Measurements from ENCODE around the gene ELOA.
"Not testable (repeated sequence)": the region's sequence is repeated elsewhere in the genome, so short reads cannot be mapped to it uniquely, and the experiment has no call there.

ELOA gene

GRCh38 chr1:23800400-23801337 is 57.4 kb downstream of the ELOA start, which contains the start of gene GALE:
Gene GALE (minus strand): TSS chr1:23800754. CDS start chr1:23799007, 1,747 bp downstream.
- peak; percentile 75 to 98 (median 94) for DNase-seq

- peak in 1 of 51 donors; percentile 29 for DNase-seq
These were observed 58.1 kb downstream of the ELOA start for GRCh38 chr1:23801338-23801748.

- no peak for DNase-seq
These were observed 58.6 kb downstream of the ELOA start for GRCh38 chr1:23801876-23802275.

GRCh38 chr1:23802809-23803342 is 59.6 kb downstream of the ELOA start:
- DNase-seq = not testable (repeated sequence)

GRCh38 chr1:23803674-23804073 is 60.4 kb downstream of the ELOA start:
- no peak for DNase-seq

- no peak for DNase-seq
These were observed 61.0 kb downstream of the ELOA start for GRCh38 chr1:23804183-23804835.

GRCh38 chr1:23805025-23805424 is 61.8 kb downstream of the ELOA start:
- DNase-seq = no peak

GRCh38 chr1:23806280-23806679 is 63.0 kb downstream of the ELOA start:
- no peak for DNase-seq

- DNase-seq = no peak
These were observed 64.2 kb downstream of the ELOA start for GRCh38 chr1:23807453-23807852.

- peak in 23 of 51 donors; percentile 12 to 58 (median 33) for DNase-seq
These were observed 66.5 kb downstream of the ELOA start for GRCh38 chr1:23809751-23810171.

GRCh38 chr1:23810818-23811540 is 67.7 kb downstream of the ELOA start:
- peak in 10 of 51 donors; percentile 10 to 29 (median 18) for DNase-seq

All from hypothalamus (tissue), 51 donors.